Gastroesophageal sphincter (tissue), 4 donors: Measurements from ENCODE around the gene SLC9A6. TPM values are rescaled to one million over a fixed set of nuclear protein-coding genes. Genes with fewer than 3 reads are reported as not detected.

ENCODE experiments used
- ATAC-seq: fragments of 150-250 bp; one replicate; pipeline ENCODE4 v1.9.1; 2016; ENCODE audit warnings: mild to moderate bottlenecking, moderate library complexity
- H3K27ac ChIP-seq, 4 donors: fragments of 200-600 bp; sonication (generic) in 3 of 4; 1 replicate in 3 of 4; 2 replicates in 1 of 4; pipeline ENCODE4 v1.5.1; 2016 to 2019
- H3K27me3 ChIP-seq: fragments of 200-600 bp; sonication (generic); one replicate; pipeline ENCODE4 v1.5.1; 2019
- H3K36me3 ChIP-seq, 2 donors: fragments of 200-600 bp; sonication (generic); one replicate each; pipeline ENCODE4 v1.5.1; 2019; ENCODE audit warnings: control low read depth in 1 of 2
- H3K4me1 ChIP-seq, 3 donors: fragments of 200-600 bp; sonication (generic); 1 replicate in 2 of 3; 2 replicates in 1 of 3; pipeline ENCODE4 v1.5.1; 2016 to 2019; ENCODE audit warnings: control low read depth in 2 of 3
- H3K4me3 ChIP-seq, 2 donors: fragments of 200-600 bp; sonication (generic); one replicate each; pipeline ENCODE4 v1.5.1; 2019; ENCODE audit warnings: mild to moderate bottlenecking in 1 of 2, moderate library complexity in 1 of 2
- H3K9me3 ChIP-seq, 3 donors: fragments of 200-600 bp; sonication (generic); one replicate each; pipeline ENCODE4 v1.5.1; 2017 to 2019; ENCODE audit warnings: control low read depth in 2 of 3
- EP300 ChIP-seq: sonication (generic); formaldehyde crosslinking; IDR thresholded peaks from one replicate; pipeline ENCODE4 v1.6.1; 2017; ENCODE audit warnings: antibody characterized with exemption, mild to moderate bottlenecking
- POLR2A ChIP-seq, 2 donors: fragments of 450-650 bp; IDR thresholded peaks; one replicate each; pipeline ENCODE4 v1.6.1; 2017; ENCODE audit warnings: antibody characterized with exemption in 2 of 2, mild to moderate bottlenecking in 2 of 2, moderate library complexity in 1 of 2
- POLR2AphosphoS5 ChIP-seq: sonication (generic); formaldehyde crosslinking; IDR thresholded peaks from one replicate; pipeline ENCODE4 v1.6.1; 2017; ENCODE audit warnings: antibody characterized with exemption
- WGBS, 2 donors: methylation state at CpG; one replicate each; pipeline ENCODE4 v1.1.5; 2018; ENCODE audit warnings: low coverage in 1 of 2; 5-methylcytosine and 5-hydroxymethylcytosine counted together
- total RNA-seq, 4 donors: library from RNA; depleted of rRNA; stranded (reverse); fragments of >200 nt; gene quantifications; one replicate each; pipeline ENCODE4 v1.1.0, GENCODE V29; 2016
- TF ChIP-seq, protein P1 (sequence below), 4 experiments: fragments of 200-600 bp in 2 of 4; fragments of 450-650 bp in 2 of 4; sonication (generic) in 1 of 4; IDR thresholded peaks; one replicate each; pipeline ENCODE4 v1.5.1; 2017 to 2019; ENCODE audit warnings: antibody characterized with exemption in 4 of 4, mild to moderate bottlenecking in 2 of 4, moderate library complexity in 2 of 4

The SLC9A6 gene
- total RNA-seq, 4 donors from 2014 or later, result 17.2 to 27.3 (median 20.3) TPM

DNA sequence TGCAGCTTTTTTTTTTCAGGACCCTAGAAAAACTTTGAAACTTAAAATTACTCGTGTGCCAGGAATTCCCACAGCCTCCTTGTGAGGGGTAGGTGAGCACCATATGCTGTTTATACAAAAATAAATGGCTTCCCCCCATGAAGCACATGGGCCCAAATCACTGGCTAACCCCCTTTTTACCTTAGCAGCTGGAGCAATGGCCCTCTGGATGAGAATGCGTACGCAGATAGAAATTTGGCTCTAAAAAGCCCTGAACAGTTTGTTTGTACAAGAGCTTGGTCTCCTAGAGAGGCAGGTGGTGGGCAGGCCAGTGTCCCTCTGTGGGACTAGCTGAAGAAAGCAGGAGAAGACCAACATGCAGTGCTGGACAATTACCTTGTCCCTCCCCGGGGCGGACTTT lies 76.5 kb downstream of the SLC9A6 start:
- H3K27ac ChIP-seq, result peak overlapping the region; percentile 53 to 88 (median 86)

DNA sequence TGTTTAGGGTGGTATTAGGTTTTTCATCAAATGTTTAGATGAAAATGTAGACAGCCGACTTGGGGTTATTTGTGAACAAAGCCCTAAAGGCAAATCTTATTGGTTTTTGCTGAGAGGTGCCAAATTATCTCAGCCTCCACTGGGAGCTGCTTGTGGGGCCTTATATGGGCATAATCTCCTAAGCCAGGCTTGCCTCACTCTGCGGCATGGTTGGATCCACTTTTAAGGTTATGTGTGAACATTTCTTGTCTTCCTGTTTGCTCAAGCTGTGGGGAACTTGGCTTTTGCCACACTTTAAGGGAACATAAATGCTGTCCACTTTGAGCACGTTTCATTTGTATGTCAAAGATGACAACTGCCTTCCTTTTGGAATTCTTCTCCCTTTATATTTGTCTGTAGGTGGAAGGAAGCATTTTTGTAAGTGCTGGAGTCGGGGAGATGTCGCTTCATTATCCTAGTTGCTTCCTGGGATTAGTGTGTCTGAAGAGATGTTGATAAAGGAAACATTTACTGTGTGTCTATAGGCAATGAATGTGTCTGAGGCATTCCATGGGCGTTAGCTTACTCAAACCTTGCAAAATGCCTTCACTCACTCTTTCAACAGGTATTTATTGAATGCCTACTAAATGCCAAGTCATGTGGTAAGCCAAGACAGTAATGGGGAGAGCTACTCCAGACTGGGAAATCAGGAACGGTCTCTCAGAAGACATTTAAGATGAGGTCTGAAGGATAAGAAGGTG lies 78.3 kb downstream of the SLC9A6 start:
- TF ChIP-seq POLR2AphosphoS5, result peak; percentile 50
- no peak for TF ChIP-seq POLR2A (IDR thresholded peaks at IDR 0.05)
- peaks cover 3 to 66% (median 5%) of the 10 kb centered on the region in 3 donors for H3K4me1 ChIP-seq
- WGBS, 2 donors, result 35 to 50% methylated on average over 5 of the region's 7 CpGs
- ATAC-seq, result peak; percentile 54
- H3K9me3 ChIP-seq, result no peaks in the 10 kb centered on the region
- no peaks in the 10 kb centered on the region for H3K36me3 ChIP-seq
- peak overlapping the region; percentile 84 to 97 (median 88) for H3K27ac ChIP-seq
- H3K4me3 ChIP-seq, result no peak overlapping the region
- no peaks in the 10 kb centered on the region for H3K27me3 ChIP-seq

More for the DNA sequence above, 76.5 kb downstream of the SLC9A6 start:
- TF ChIP-seq, protein P1, sequence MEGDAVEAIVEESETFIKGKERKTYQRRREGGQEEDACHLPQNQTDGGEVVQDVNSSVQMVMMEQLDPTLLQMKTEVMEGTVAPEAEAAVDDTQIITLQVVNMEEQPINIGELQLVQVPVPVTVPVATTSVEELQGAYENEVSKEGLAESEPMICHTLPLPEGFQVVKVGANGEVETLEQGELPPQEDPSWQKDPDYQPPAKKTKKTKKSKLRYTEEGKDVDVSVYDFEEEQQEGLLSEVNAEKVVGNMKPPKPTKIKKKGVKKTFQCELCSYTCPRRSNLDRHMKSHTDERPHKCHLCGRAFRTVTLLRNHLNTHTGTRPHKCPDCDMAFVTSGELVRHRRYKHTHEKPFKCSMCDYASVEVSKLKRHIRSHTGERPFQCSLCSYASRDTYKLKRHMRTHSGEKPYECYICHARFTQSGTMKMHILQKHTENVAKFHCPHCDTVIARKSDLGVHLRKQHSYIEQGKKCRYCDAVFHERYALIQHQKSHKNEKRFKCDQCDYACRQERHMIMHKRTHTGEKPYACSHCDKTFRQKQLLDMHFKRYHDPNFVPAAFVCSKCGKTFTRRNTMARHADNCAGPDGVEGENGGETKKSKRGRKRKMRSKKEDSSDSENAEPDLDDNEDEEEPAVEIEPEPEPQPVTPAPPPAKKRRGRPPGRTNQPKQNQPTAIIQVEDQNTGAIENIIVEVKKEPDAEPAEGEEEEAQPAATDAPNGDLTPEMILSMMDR (IDR thresholded peaks at IDR 0.05), result no peak
- no peak for TF ChIP-seq POLR2AphosphoS5
- H3K4me1 ChIP-seq, result peaks cover 3 to 64% (median 5%) of the 10 kb centered on the region in 3 donors
- H3K4me3 ChIP-seq, result no peak overlapping the region
- ATAC-seq, result no peak
- H3K27me3 ChIP-seq, result no peaks in the 10 kb centered on the region
- no peaks in the 10 kb centered on the region for H3K36me3 ChIP-seq
- H3K9me3 ChIP-seq, result no peaks in the 10 kb centered on the region
- 83% methylated on average over 3 of the region's 5 CpGs; no CpG with 5 or more reads in 1 of the 2 donors for WGBS, 2 donors

DNA sequence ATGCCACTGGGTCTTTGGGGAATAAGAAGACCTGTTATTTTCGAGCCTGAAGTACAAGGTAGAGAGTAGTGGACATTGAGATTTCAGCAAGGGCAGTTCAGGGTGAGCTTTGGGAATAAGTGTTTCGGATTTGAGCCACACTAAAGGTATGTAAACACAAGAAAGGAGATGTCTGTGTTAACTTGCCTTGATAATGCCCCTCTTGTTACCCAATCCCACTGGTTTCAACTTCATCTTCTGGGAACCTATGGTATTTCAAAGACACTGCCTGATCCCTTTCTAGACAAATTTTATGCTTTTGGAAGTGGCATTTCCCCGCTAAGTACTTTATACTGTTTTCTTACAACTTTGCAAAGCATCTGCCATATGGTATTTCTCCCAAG lies 79.4 kb downstream of the SLC9A6 start:
- H3K4me1 ChIP-seq, result peaks cover 3 to 57% (median 5%) of the 10 kb centered on the region in 3 donors
- 42 to 47% methylated on average over 3 of the region's 3 CpGs for WGBS, 2 donors
- peak overlapping the region; percentile 84 to 97 (median 88) for H3K27ac ChIP-seq
- TF ChIP-seq POLR2AphosphoS5 (no peak), EP300 (no peak), POLR2A (IDR thresholded peaks at IDR 0.05) (no peak)
- TF ChIP-seq, protein P1 (IDR thresholded peaks at IDR 0.05), result no peak
- no peak for ATAC-seq
- H3K27me3 ChIP-seq, result no peaks in the 10 kb centered on the region
- H3K4me3 ChIP-seq, result no peak overlapping the region
- H3K36me3 ChIP-seq, result no peaks in the 10 kb centered on the region
- no peaks in the 10 kb centered on the region for H3K9me3 ChIP-seq

DNA sequence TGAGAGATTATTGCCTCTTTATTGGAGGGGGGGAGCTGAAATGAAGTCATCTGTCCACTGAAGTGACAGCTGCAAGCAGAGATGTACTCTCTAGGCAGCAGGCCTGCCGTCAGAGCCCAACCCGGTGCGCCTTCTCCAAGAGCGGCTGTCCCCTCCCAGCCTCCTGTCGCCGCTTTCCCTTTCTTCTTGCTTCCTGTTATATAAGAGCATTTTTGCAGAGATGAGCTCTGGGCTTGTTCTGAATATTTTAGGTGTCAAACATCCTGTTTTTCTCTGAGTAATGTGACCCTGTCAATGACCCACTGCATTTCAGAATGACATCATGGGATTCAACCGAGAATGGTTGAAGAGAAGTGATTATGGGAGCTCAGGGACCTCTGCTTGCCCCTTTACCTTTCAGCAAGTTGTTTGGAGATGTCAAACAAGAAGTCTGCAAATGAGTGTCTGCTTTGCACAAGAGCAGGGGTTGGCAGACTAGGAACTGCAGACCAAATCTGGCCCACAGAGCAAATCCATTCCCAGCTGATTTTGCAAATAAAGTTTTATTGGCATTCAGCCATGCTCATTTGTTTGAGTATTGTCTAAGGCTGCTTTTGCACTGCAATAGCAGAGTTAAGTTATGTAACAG lies 79.9 kb downstream of the SLC9A6 start:
- ATAC-seq, result peak; percentile 57
- Histone ChIP-seq H3K27me3 (no peaks in the 10 kb centered on the region), H3K9me3 (no peaks in the 10 kb centered on the region), H3K4me1 (peaks cover 3 to 57% (median 5%) of the 10 kb centered on the region in 3 donors), H3K4me3 (no peak overlapping the region), H3K36me3 (no peaks in the 10 kb centered on the region), H3K27ac (peak overlapping the region; percentile 84 to 97 (median 88))
- TF ChIP-seq POLR2A (IDR thresholded peaks at IDR 0.05) (no peak), POLR2AphosphoS5 (peak; percentile 4)
- WGBS, 2 donors, result 27 to 33% methylated on average over 3 to 7 of the region's 7 CpGs

DNA sequence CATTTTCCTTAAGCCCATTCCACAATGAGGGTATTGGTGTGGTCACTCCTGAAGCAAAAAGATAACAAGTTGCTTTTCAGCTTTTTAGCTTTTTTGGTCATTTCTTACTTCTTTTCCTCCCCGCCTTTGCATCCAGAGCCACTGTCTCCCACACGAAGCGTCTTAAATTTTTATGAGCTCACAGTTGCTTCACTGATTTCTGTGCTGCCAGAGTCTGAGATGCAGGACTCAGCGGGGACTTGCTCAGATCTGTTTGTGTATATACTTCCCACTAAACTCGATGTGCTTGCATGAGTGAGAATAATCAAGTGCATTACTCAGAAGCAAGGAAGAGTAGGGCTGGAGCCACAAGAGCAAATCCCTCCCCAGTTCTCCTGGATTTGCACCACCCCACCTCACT lies 81.9 kb downstream of the SLC9A6 start:
- H3K27me3 ChIP-seq, result no peaks in the 10 kb centered on the region
- WGBS, 2 donors, result 49 to 54% methylated on average over 3 to 5 of the region's 5 CpGs
- no peak for TF ChIP-seq POLR2AphosphoS5
- no peak for TF ChIP-seq EP300
- no peak for TF ChIP-seq POLR2A (IDR thresholded peaks at IDR 0.05)
- TF ChIP-seq, protein P1 (IDR thresholded peaks at IDR 0.05), result no peak

More for the DNA sequence above, 81.9 kb downstream of the SLC9A6 start:
- Histone ChIP-seq H3K4me3 (no peak overlapping the region), H3K4me1 (peaks cover 3 to 55% (median 5%) of the 10 kb centered on the region in 3 donors), H3K27ac (peak overlapping the region in 3 of 4 donors; percentile 44 to 88 (median 87)), H3K36me3 (no peaks in the 10 kb centered on the region), H3K9me3 (no peaks in the 10 kb centered on the region)
- ATAC-seq, result no peak
